Effector memory CD4-positive, alpha-beta T cell (primary cell): ENCODE data around the gene ANKMY1.

Source experiments
- DNase-seq, 3 donors: peaks; one replicate each; pipeline ENCODE4 v3.0.0-alpha.2; 2020
- H3K27ac ChIP-seq: 2 replicates; pipeline ENCODE4 v1.7.0; 2013; ENCODE audit warnings: mild to moderate bottlenecking, low read length, moderate library complexity; ENCODE audit not compliant: insufficient read depth, poor library complexity, severe bottlenecking
- H3K27me3 ChIP-seq: replicated peaks from 2 replicates; pipeline ENCODE4 v1.7.0; 2013; ENCODE audit warnings: mild to moderate bottlenecking, low read length; ENCODE audit not compliant: insufficient read depth, control insufficient read depth, poor library complexity, severe bottlenecking
- H3K36me3 ChIP-seq: 2 replicates; pipeline ENCODE4 v1.7.0; 2013; ENCODE audit warnings: mild to moderate bottlenecking, low read length, moderate library complexity; ENCODE audit not compliant: control insufficient read depth, insufficient read depth
- H3K4me1 ChIP-seq: 2 replicates; pipeline ENCODE4 v1.7.0; 2013; ENCODE audit warnings: low read length, mild to moderate bottlenecking; ENCODE audit not compliant: control insufficient read depth, insufficient read depth, poor library complexity, severe bottlenecking
- H3K4me3 ChIP-seq: 2 replicates; pipeline ENCODE4 v1.7.0; 2013; ENCODE audit warnings: low read length, low read depth, mild to moderate bottlenecking; ENCODE audit not compliant: insufficient read depth, poor library complexity, severe bottlenecking
- H3K9me3 ChIP-seq: 2 replicates; pipeline ENCODE4 v1.7.0; 2013; ENCODE audit warnings: mild to moderate bottlenecking, low read length, moderate library complexity; ENCODE audit not compliant: control insufficient read depth

The ANKMY1 gene

GRCh38 chr2:240453461-240454105, 104.2 kb downstream of the ANKMY1 start:
- no peaks in the 10 kb centered on the region for H3K9me3 ChIP-seq
- no peak overlapping the region for H3K4me3 ChIP-seq
- H3K27ac ChIP-seq: no peak overlapping the region
- H3K27me3 ChIP-seq: peaks cover 44% of the 10 kb centered on the region
- DNase-seq: no peak
- H3K36me3 ChIP-seq: no peaks in the 10 kb centered on the region
- peaks cover 17% of the 10 kb centered on the region for H3K4me1 ChIP-seq

DNA sequence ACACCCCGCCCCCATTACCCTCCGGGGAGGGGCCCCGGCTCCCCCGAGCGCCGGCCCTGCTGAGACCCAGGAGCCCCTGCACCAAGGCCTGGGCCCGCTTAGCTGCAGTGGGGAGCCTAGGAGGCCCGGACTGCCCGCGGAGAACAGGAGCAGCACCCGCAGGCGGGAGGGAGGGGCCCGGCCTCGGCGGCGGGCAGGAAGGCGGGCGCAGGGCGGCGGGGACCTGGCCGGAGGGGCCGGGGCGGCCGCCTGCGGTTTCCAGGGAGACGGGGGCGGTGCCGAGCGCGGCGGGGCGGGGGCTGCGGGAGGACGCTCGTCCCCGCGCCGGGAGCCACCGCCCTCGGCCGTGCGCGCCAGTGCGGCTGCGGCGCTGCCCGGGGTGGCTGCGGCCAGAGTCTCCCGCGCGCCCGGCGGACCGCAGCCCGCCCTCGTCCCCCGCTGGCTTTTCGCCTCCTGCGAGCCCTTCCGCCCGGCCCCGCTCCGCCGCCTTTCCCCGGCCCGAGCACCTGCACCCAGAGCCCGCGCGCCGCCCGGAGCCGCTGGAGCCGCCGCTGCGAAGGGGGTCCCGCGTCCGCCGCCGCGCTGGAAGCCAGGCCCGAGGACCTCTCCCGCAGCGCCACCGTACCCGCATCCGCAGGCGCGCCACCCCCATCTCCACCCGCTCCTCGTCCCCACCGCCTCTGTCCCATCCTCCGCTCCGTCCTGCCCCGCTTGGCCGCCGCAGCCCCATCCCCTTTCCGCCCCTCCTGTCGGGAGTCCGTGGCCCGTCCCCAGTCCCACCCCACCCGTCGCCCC, 105.1 kb downstream of the ANKMY1 start:
- H3K36me3 ChIP-seq: no peaks in the 10 kb centered on the region
- H3K27me3 ChIP-seq: peaks cover 44% of the 10 kb centered on the region

DNA sequence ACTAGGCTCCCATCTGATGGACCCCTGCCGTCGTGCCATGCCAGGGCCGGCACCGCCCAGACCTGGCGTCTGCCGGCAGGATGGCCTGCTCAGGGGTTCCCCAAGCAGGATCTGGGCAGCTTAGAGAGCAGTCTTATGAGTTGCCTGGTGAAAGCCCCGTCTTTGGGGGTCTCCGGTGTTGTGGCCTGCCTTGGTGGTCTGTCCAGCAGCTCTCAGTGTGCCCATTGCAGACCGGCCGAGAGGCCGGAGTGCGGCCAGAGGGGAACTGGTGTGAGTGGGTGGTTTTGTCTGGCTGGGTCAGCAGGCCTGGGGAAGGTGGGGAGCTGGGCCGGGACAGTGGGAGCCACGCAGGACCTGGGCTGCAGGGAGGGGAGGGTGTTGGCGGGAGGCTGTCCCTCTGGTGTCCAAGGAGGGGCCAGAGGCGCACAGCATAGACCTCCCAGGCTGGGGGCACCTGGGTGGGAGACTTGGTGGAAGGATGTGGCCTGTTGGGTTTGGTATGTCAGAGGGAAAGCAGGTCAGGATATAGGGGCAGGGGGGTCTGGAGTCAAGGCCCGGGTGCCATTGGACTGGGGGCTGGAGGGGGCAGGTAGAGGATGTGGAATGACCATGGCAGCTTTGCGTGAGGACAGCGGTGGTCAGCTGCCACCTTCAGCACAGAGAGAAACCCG, 105.9 kb downstream of the ANKMY1 start:
- H3K36me3 ChIP-seq: no peaks in the 10 kb centered on the region
- H3K4me1 ChIP-seq: peaks cover 17% of the 10 kb centered on the region
- no peak for DNase-seq
- no peaks in the 10 kb centered on the region for H3K9me3 ChIP-seq
- H3K27ac ChIP-seq: no peak overlapping the region
- peaks cover 44% of the 10 kb centered on the region for H3K27me3 ChIP-seq
- H3K4me3 ChIP-seq: no peak overlapping the region

More for the DNA sequence above, 105.1 kb downstream of the ANKMY1 start:
- peak overlapping the region; percentile 44 for H3K4me3 ChIP-seq
- H3K4me1 ChIP-seq: peaks cover 17% of the 10 kb centered on the region
- no peak overlapping the region for H3K27ac ChIP-seq
- no peaks in the 10 kb centered on the region for H3K9me3 ChIP-seq
- no peak for DNase-seq

DNA sequence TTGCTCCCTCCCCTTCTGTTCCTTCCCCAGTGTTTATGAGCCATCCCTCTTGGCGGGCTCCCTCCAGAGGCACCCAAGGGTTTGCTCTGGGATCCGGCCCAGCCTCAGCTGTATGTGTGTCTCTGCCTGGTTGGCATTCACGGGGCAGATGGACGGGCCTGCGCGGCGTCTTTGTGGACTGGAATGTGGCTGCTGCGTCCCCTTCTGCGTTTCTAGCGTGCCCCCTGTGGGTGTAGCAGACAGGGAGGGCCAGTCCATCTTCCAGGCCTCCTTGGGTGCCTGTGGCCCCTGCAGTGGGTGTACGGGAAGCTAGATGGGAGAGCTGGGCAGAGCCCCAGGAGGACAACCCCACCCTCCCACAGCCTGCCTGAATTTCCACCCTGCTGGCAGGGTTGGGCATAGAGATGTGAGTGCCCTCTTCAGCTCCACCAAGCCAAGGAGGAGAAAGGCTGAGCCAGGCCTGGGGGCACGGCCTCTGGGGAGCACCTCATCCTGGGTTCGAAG, 106.6 kb downstream of the ANKMY1 start:
- no peaks in the 10 kb centered on the region for H3K9me3 ChIP-seq
- DNase-seq: no peak
- no peak overlapping the region for H3K4me3 ChIP-seq
- peaks cover 17% of the 10 kb centered on the region for H3K4me1 ChIP-seq
- H3K27me3 ChIP-seq: peaks cover 43% of the 10 kb centered on the region
- H3K27ac ChIP-seq: no peak overlapping the region
- no peaks in the 10 kb centered on the region for H3K36me3 ChIP-seq

DNA sequence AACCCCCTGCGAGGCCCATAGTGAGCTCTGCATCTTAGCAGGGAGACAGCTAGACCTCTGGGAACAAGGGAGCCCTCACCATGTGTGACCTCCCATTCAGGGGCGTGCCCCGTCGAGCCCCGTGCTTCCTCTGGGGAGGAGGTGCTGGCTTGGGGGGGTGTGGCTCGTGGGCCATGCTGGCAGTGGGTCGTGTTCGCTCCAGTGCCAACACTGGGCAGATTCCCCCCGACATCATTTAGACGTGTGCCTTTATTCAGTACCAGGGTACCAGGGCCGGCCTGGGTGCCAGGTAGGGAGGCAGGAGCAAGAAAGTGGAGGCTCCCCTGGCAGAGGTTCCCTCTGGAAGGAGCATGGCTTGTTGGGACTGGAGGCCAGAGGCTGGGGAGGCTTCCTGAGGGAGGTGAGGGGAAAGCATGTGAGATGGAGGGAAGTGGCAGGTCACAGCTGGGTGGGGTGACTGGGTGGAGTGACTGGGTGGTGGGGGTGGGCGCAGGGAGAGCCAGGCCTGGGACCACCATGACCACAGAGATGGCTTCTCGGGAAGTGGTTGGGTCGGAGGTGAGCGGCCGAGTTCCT, 107.2 kb downstream of the ANKMY1 start:
- no peak for DNase-seq
- Histone ChIP-seq H3K4me3 (no peak overlapping the region), H3K27me3 (peaks cover 37% of the 10 kb centered on the region), H3K27ac (no peak overlapping the region), H3K4me1 (peaks cover 17% of the 10 kb centered on the region), H3K36me3 (no peaks in the 10 kb centered on the region), H3K9me3 (no peaks in the 10 kb centered on the region)

DNA sequence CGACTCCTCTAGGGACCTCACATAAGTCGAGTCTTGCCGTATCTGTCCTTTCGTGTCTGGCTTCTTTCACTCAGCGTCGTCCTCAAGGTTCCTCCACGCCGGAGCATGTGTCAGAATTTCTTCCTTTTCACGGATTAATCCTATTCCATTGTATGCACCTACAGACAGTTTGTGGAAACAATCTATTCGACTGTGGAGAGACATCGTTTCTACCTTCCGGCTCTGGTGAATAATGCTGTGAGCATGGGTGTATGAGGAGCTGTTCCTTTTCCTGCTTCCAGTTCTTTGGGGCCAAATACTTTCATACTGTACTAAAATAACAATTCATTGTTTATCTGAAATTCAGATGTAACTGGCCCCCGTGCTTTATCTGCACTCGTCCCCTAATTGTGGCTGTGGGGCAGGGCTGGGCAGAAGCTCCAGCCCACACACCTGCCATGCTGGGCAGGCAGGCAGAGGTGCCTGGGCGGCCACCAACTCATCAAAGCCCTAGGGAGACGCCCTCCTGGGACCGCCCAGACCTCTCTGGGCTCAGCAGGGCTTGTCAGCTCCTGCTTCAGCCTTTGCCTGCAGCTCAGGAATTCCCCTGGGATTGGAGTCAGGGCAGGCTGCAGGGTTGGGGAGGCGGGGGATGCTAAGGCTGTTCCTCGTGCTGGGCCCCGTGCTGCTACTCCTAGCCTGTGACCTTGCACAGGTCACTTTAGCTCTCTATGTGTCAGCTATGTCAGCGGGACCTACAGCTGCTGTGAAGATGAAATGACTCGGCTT, 107.8 kb downstream of the ANKMY1 start:
- no peak for DNase-seq
- H3K36me3 ChIP-seq: no peaks in the 10 kb centered on the region
- H3K4me3 ChIP-seq: no peak overlapping the region
- H3K27ac ChIP-seq: no peak overlapping the region
- no peaks in the 10 kb centered on the region for H3K9me3 ChIP-seq
- H3K27me3 ChIP-seq: peaks cover 31% of the 10 kb centered on the region
- H3K4me1 ChIP-seq: peaks cover 17% of the 10 kb centered on the region

GRCh38 chr2:240448387-240449274, 109.2 kb downstream of the ANKMY1 start:
- no peak for DNase-seq
- Histone ChIP-seq H3K9me3 (no peaks in the 10 kb centered on the region), H3K36me3 (no peaks in the 10 kb centered on the region), H3K27ac (no peak overlapping the region), H3K4me3 (no peak overlapping the region), H3K27me3 (peaks cover 17% of the 10 kb centered on the region), H3K4me1 (peaks cover 8% of the 10 kb centered on the region)

- no peak overlapping the region for H3K27ac ChIP-seq
- peaks cover 8% of the 10 kb centered on the region for H3K4me1 ChIP-seq
- H3K4me3 ChIP-seq: no peak overlapping the region
- H3K27me3 ChIP-seq: peaks cover 16% of the 10 kb centered on the region
- no peaks in the 10 kb centered on the region for H3K36me3 ChIP-seq
- no peak for DNase-seq
- H3K9me3 ChIP-seq: no peaks in the 10 kb centered on the region
Measured at GRCh38 chr2:240447934-240448333, 109.9 kb downstream of the ANKMY1 start.

DNA sequence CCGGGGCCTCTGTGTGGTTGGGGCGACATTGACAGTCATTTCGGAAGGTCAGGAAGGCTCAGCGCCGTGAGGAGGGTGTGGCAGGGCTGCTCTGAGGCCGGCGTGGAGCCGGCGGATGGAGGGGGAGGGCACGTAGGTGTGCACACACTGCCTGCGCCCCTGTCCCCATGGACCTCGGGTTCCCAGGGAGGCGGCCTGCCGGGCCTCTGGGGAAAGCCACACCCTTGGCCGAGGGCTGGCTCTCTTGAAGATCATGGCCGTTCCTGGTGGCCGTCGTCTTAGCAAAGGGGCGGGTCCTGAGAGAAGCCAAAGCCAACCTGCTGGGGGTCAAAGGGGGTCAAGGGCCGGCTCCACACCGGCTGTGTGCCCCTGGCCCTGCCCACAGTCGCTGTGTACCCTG, 110.5 kb downstream of the ANKMY1 start:
- Histone ChIP-seq H3K4me1 (peaks cover 6% of the 10 kb centered on the region), H3K27ac (no peak overlapping the region), H3K27me3 (peaks cover 15% of the 10 kb centered on the region), H3K36me3 (no peaks in the 10 kb centered on the region), H3K9me3 (no peaks in the 10 kb centered on the region), H3K4me3 (no peak overlapping the region)
- DNase-seq: no peak
